GM12864 (cell line): ENCODE results near the gene C4orf54.

Experiments used
- DNase-seq: peaks from one replicate; pipeline ENCODE4 v3.0.0-alpha.2; 2011; ENCODE audit warnings: low read depth
- H3K4me3 ChIP-seq: 2 replicates; pipeline ENCODE4 v1.5.1; 2011; ENCODE audit warnings: mild to moderate bottlenecking, low read depth, low read length, control low read depth
- CTCF ChIP-seq: IDR thresholded peaks from 2 replicates; pipeline ENCODE4 v1.5.1; 2011; ENCODE audit warnings: low read depth, mild to moderate bottlenecking, moderate library complexity, low read length, control low read depth, inconsistent platforms; ENCODE audit errors: missing control alignments

The C4orf54 gene

GRCh38 chr4:99615170-99615820 is 42.3 kb downstream of the C4orf54 start:
- H3K4me3 ChIP-seq = no peak overlapping the region
- no peak for TF ChIP-seq CTCF
- no peak for DNase-seq

- DNase-seq = no peak
- TF ChIP-seq CTCF = no peak
- H3K4me3 ChIP-seq = no peak overlapping the region
Measured at GRCh38 chr4:99614491-99614890, 43.1 kb downstream of the C4orf54 start.

GRCh38 chr4:99612704-99613103 is 44.9 kb downstream of the C4orf54 start:
- DNase-seq = no peak
- TF ChIP-seq CTCF = no peak

GRCh38 chr4:99612281-99612680 is 45.3 kb downstream of the C4orf54 start:
- TF ChIP-seq CTCF = no peak
- no peak for DNase-seq
- no peak overlapping the region for H3K4me3 ChIP-seq

More at GRCh38 chr4:99612704-99613103, 44.9 kb downstream of the C4orf54 start:
- H3K4me3 ChIP-seq = no peak overlapping the region

GRCh38 chr4:99610605-99611175 is 46.9 kb downstream of the C4orf54 start:
- no peak for DNase-seq
- TF ChIP-seq CTCF = no peak
- no peak overlapping the region for H3K4me3 ChIP-seq

GRCh38 chr4:99608417-99608816 is 49.2 kb downstream of the C4orf54 start:
- H3K4me3 ChIP-seq = no peak overlapping the region
- no peak for DNase-seq
- TF ChIP-seq CTCF = no peak
